ENCODE data around the gene CAPZB.

The CAPZB gene

DNA sequence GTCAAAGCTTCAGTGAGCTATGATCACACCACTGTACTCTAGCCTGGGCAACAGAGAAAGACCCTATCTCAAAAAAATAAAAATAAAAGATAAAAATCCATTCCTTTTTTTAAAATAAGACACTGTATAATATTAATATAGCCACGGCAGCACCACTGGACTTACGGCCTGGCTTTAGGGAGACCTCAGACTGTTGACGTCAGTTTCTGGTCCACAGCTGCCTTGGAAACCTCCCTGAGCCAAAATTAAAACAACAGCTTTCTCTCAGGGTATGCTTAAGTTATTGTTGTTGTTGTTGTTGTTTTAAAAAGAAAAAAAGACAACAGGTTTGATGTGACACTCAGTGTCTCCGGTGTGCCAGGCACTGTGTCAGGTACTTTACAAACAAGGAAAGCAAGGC is 42.0 kb downstream of the CAPZB start:
- Histone ChIP-seq H3K4me3 (ENCODE audit: low read length) (no peak overlapping the region), H3K4me1 (ENCODE audit: control insufficient read depth, insufficient read depth, low read length) (peaks cover 84% of the 10 kb centered on the region), H3K4me2 (ENCODE audit: low read length) (no peak overlapping the region), H3K9me3 (replicated peaks; ENCODE audit: low read length) (no peaks in the 10 kb centered on the region), H3K36me3 (ENCODE audit: insufficient read depth, low read length) (peaks cover 2% of the 10 kb centered on the region), H3K9ac (ENCODE audit: low read depth, low read length) (no peak overlapping the region), H3K27me3 (ENCODE audit: control insufficient read depth, insufficient read depth, low read length) (no peaks in the 10 kb centered on the region)

DNA sequence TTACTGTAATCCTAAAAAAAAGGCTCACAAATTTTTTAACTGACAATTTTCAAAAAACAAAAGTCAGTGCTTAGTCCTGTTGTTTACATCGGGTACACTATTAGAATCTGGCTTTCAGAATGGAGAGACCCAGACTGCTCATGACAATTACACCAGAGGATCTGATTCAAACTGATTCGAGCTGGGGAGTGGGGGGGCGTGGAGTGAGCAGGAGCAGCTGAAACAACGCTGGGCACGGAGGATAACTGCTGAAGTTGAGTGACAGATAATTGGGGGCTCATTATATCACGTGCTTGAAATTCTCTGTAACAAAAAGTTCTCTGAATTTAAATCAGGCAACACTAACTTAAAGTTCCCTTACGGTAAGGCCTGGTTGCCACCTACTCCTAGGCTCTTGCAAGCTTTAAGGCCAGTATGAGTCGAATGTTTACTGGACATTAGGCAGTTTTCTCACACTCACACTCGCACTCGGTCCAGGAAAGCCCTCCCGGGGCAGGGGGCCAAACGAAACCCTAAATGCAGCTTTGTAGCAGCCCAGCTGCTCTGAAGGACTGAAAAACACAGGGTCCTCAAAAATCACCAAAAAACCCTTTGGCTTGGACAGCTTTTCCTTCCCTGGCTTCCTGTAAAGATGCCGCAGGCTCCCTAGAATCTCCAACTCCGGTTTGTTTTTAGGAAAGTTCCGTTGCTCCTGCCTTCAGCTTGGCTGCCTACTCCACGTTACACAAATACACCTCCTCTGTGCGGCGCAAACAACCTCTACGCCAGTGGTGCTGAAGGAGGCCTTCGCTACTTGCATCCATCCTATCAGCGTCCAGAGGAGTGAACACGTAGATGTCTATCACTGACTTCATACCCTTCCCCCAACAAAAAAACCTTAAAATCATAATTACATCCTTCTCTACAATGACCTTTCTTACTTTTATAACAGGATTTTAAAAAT is 42.9 kb downstream of the CAPZB start:
- Histone ChIP-seq H3K9ac (ENCODE audit: low read depth, low read length) (peak overlapping the region; percentile 2), H3K27me3 (ENCODE audit: control insufficient read depth, insufficient read depth, low read length) (no peaks in the 10 kb centered on the region), H3K4me3 (ENCODE audit: low read length) (no peak overlapping the region), H3K36me3 (ENCODE audit: insufficient read depth, low read length) (peaks cover 7% of the 10 kb centered on the region), H3K4me1 (ENCODE audit: control insufficient read depth, insufficient read depth, low read length) (peaks cover 84% of the 10 kb centered on the region), H3K4me2 (ENCODE audit: low read length) (peak overlapping the region; percentile 51), H3K9me3 (replicated peaks; ENCODE audit: low read length) (no peaks in the 10 kb centered on the region)

DNA sequence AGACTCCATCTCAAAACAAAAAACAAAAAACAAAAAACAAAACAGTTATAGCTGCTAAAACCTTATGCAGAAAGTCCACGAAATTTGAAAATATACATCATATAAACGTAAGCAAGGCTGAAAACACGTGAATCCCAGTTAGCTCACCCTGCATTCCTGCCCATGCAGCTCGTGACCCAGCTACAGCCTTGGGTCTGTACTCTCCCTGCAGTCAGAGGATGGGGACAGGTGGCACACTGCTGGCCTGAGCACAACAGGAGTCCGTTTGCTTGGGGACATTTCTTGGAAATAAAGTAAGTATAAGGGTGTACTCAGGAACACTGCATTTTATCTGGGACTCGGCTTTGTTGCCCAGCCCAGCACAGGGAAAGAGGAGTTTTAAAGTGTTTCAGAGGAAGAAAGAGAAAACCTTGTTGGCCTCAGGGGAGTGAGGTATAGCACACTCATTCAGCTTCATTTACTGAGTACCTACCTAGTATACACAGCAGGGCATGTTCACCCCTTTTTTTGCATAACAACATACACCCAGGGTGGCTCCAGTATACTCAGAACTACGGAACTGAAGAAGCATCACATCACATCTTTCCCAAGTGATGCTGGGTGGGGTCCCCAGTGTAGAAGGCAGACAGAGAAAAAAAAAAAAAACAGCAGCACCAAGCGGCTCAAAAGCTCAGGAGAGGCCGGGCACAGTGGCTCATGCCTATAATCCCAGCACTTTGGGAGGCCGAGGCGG is 44.1 kb downstream of the CAPZB start:
- no peak overlapping the region for H3K4me3 ChIP-seq (ENCODE audit: low read length)
- H3K27me3 ChIP-seq (ENCODE audit: control insufficient read depth, insufficient read depth, low read length): no peaks in the 10 kb centered on the region
- no peak overlapping the region for H3K9ac ChIP-seq (ENCODE audit: low read depth, low read length)
- H3K4me1 ChIP-seq (ENCODE audit: control insufficient read depth, insufficient read depth, low read length): peaks cover 91% of the 10 kb centered on the region
- H3K36me3 ChIP-seq (ENCODE audit: insufficient read depth, low read length): peaks cover 7% of the 10 kb centered on the region
- peak overlapping the region; percentile 31 for H3K4me2 ChIP-seq (ENCODE audit: low read length)
- no peaks in the 10 kb centered on the region for H3K9me3 ChIP-seq (replicated peaks; ENCODE audit: low read length)

DNA sequence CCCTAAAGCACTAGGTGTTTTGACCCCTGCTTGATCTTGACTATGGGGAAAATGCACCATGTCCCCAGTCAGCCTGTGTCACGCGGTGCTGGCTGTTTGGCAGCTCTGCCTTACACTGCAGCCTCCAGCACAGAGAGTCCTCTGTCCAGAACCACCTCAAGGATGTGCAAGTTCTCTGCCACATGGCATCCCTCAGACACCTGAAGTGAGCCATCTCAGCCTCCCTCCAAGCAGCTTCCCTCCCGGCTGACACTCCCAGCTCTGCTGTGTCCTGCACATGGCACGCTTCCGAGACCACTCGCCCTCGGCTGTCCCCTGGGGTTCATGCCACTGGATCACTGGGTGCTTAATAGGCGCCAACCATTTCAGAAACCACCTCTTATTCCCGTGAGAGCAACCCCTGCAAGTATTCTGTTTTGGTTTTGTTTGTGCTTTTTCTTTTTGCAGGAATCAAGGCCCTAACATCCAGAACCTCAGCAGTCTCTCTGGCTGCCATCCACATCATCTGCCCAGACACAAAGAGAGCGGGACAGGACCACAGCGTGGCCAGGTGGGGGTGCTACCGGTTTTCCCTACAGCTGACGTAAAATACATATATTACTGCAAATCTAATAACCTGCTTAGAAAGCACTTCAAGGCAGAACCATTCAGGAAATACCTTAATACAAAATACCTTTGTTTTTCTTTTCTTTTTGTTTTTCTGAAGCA is 45.7 kb downstream of the CAPZB start:
- no peak overlapping the region for H3K4me2 ChIP-seq (ENCODE audit: low read length)
- H3K9ac ChIP-seq (ENCODE audit: low read depth, low read length): no peak overlapping the region
- no peaks in the 10 kb centered on the region for H3K9me3 ChIP-seq (replicated peaks; ENCODE audit: low read length)
- H3K4me1 ChIP-seq (ENCODE audit: control insufficient read depth, insufficient read depth, low read length): peaks cover 93% of the 10 kb centered on the region
- H3K4me3 ChIP-seq (ENCODE audit: low read length): no peak overlapping the region
- peaks cover 7% of the 10 kb centered on the region for H3K36me3 ChIP-seq (ENCODE audit: insufficient read depth, low read length)
- H3K27me3 ChIP-seq (ENCODE audit: control insufficient read depth, insufficient read depth, low read length): no peaks in the 10 kb centered on the region

DNA sequence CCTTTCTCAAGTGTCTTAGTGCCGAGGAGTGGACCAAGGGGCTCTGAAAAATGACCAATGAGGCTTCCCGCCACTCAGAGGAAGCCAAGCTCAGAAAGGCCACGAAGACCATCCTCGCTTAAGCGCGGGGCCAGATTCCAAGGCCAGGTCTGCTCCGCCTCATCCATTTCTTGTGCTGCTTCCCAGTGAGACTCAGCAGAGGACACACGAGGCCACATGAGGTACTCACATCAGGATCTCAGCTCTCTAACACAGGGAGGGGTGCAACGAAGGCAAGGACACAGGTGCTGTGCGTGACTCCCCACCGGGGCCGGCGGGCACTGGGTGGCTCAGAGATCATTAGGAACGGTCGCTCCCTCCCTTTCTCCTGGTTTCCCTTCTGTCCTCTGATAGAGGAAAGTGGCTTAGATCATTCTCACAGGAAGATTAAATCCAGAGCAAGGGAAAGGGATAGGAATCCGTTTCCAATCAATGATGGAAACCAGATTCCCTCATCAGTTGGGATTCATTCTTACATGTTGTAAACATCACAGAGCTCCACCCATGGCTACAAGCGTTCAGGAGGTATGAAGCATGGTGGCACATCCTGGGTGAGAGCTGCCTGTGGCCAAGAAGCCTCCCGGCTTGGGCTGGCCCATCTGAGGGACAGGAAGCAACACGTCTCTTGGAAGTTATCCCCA is 46.7 kb downstream of the CAPZB start:
- peaks cover 98% of the 10 kb centered on the region for H3K4me1 ChIP-seq (ENCODE audit: control insufficient read depth, insufficient read depth, low read length)
- H3K9me3 ChIP-seq (replicated peaks; ENCODE audit: low read length): no peaks in the 10 kb centered on the region

DNA sequence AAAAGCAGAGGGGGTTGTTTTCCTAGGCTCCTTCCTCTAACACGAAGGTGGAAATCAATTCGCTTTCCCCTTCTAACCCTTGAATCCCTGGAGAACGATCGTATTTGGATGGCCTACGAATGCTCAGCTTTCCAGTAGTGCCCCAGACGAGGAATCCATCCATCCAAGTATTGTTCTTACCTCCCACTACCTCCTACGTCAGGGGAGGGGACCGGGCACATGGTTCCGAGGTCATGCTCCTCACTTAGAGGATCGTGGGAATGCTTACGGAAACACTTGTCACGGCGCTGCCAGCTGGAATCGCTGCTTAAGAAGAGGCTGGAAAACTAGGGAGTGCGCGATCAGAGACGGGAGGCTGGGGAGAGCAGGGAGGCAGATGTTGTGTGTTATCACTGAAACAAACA is 47.4 kb downstream of the CAPZB start:
- H3K4me2 ChIP-seq (ENCODE audit: low read length): peak overlapping the region; percentile 65
- no peak overlapping the region for H3K4me3 ChIP-seq (ENCODE audit: low read length)
- no peaks in the 10 kb centered on the region for H3K9me3 ChIP-seq (replicated peaks; ENCODE audit: low read length)
- H3K36me3 ChIP-seq (ENCODE audit: insufficient read depth, low read length): peaks cover 7% of the 10 kb centered on the region
- no peak overlapping the region for H3K9ac ChIP-seq (ENCODE audit: low read depth, low read length)
- peaks cover 98% of the 10 kb centered on the region for H3K4me1 ChIP-seq (ENCODE audit: control insufficient read depth, insufficient read depth, low read length)
- no peaks in the 10 kb centered on the region for H3K27me3 ChIP-seq (ENCODE audit: control insufficient read depth, insufficient read depth, low read length)

More for the DNA sequence above, 46.7 kb downstream of the CAPZB start:
- H3K4me3 ChIP-seq (ENCODE audit: low read length): no peak overlapping the region
- no peak overlapping the region for H3K9ac ChIP-seq (ENCODE audit: low read depth, low read length)
- H3K36me3 ChIP-seq (ENCODE audit: insufficient read depth, low read length): peaks cover 7% of the 10 kb centered on the region
- H3K27me3 ChIP-seq (ENCODE audit: control insufficient read depth, insufficient read depth, low read length): no peaks in the 10 kb centered on the region
- H3K4me2 ChIP-seq (ENCODE audit: low read length): no peak overlapping the region

DNA sequence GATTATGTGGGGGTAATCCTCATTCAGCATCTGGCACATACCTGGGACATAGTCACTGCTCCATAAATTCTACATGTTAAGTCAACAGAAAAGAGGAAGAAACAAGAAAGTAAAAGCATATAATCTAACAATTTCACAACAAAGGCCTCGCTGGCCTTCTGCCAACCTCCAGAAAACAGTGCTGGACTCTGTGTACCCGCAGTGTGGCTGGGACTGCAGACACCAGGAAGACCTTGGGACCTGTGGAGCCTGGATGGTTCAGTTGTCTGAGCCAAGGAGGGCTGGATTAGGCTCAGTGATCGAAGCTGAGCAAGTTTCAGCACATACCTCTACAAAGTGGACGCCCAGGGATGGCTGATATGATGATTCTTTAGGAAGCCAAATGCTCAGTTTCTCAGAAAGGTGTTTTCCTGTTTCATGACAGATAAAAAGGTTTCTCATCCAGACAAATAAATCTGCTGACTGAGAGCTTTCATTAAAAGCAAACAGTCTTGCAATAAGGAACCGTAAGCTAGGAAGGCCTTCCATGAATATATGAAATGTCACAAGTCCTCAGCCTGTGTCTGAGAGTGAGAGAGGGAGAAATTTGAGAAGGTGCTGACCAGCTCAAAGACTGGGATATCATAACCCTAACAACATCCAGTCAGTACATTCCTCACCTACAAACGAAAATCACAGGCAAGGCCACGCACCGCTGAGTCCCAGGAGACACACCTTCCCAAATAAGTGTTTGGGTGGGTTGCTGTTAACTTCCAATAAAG is 48.4 kb downstream of the CAPZB start:
- Histone ChIP-seq H3K27me3 (ENCODE audit: control insufficient read depth, insufficient read depth, low read length) (no peaks in the 10 kb centered on the region), H3K4me2 (ENCODE audit: low read length) (peak overlapping the region; percentile 65), H3K9ac (ENCODE audit: low read depth, low read length) (peak overlapping the region; percentile 50), H3K4me3 (ENCODE audit: low read length) (no peak overlapping the region), H3K36me3 (ENCODE audit: insufficient read depth, low read length) (peaks cover 7% of the 10 kb centered on the region), H3K4me1 (ENCODE audit: control insufficient read depth, insufficient read depth, low read length) (peaks cover 91% of the 10 kb centered on the region), H3K9me3 (replicated peaks; ENCODE audit: low read length) (no peaks in the 10 kb centered on the region)

DNA sequence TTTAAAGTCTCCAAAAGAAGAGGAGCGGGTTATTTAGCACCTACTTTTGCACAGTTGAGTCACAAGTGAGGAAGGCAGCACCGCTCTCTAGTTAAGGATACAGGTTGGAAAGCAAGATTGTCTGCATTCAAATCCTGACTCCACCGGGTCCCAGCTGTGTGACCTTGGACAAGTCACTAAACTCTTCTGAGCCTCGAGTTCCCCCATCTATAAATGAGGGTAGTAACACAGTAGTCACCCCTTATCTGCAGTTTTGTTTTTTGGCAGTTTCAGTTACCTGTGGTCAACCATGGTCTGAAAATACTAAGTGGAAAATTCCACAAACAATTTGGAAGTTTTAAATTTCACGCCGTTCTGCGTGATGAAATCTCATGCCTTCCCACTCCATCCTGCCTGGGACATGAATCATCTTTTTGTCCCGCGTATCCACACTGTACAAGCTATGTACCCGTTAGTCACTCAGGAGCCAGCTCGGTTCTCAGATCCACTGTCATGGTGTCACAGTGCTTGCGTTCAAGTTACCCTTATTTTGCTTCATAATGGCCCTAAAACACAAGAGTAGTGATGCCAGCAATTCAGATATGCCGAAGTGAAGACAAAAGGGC is 49.4 kb downstream of the CAPZB start:
- Histone ChIP-seq H3K27me3 (ENCODE audit: control insufficient read depth, insufficient read depth, low read length) (no peaks in the 10 kb centered on the region), H3K4me3 (ENCODE audit: low read length) (peak overlapping the region; percentile 16), H3K4me2 (ENCODE audit: low read length) (peak overlapping the region; percentile 65), H3K9ac (ENCODE audit: low read depth, low read length) (peak overlapping the region; percentile 50), H3K9me3 (replicated peaks; ENCODE audit: low read length) (no peaks in the 10 kb centered on the region), H3K4me1 (ENCODE audit: control insufficient read depth, insufficient read depth, low read length) (peaks cover 83% of the 10 kb centered on the region), H3K36me3 (ENCODE audit: insufficient read depth, low read length) (peaks cover 7% of the 10 kb centered on the region)

DNA sequence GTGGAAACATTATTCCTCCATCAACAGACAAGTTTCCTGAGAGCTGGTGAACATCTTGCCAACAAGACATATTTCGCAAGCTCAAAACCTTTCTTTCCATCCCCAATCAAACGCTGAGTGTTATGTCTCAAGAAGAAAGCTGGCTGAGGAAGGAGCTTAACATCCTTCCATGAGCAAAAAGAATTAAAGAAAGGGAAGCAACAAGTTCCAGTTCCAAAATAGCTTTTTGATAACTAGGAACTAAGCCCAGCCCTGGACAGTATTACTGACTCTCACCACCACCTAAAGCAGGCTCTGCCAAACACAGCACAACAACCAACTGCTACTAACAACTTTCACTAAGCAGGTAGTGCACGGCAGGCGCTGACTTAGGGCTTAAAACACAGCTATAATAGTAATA is 50.2 kb downstream of the CAPZB start:
- Histone ChIP-seq H3K4me1 (ENCODE audit: control insufficient read depth, insufficient read depth, low read length) (peaks cover 82% of the 10 kb centered on the region), H3K4me3 (ENCODE audit: low read length) (no peak overlapping the region), H3K9me3 (replicated peaks; ENCODE audit: low read length) (no peaks in the 10 kb centered on the region), H3K4me2 (ENCODE audit: low read length) (peak overlapping the region; percentile 65), H3K27me3 (ENCODE audit: control insufficient read depth, insufficient read depth, low read length) (no peaks in the 10 kb centered on the region), H3K36me3 (ENCODE audit: insufficient read depth, low read length) (peaks cover 7% of the 10 kb centered on the region), H3K9ac (ENCODE audit: low read depth, low read length) (peak overlapping the region; percentile 9)

DNA sequence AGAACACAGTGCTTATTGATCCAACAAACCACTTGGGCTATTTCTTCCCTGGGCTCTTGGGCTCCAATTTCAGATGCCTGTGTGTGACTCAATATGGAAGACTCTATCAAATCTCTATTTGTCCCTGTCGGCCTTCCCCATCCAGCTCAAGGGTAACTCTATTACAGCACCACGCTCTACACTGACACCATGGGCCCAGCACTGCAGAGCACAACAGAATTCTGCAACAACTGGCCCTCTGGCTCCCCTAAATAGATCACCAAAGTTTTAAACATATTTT is 51.7 kb downstream of the CAPZB start:
- H3K27me3 ChIP-seq (ENCODE audit: control insufficient read depth, insufficient read depth, low read length): no peaks in the 10 kb centered on the region
- no peak overlapping the region for H3K4me2 ChIP-seq (ENCODE audit: low read length)
- no peak overlapping the region for H3K9ac ChIP-seq (ENCODE audit: low read depth, low read length)
- H3K4me1 ChIP-seq (ENCODE audit: control insufficient read depth, insufficient read depth, low read length): peaks cover 77% of the 10 kb centered on the region
- no peaks in the 10 kb centered on the region for H3K9me3 ChIP-seq (replicated peaks; ENCODE audit: low read length)
- no peak overlapping the region for H3K4me3 ChIP-seq (ENCODE audit: low read length)
- peaks cover 7% of the 10 kb centered on the region for H3K36me3 ChIP-seq (ENCODE audit: insufficient read depth, low read length)
